ENCODE measurements around the gene RPS2.
"Not testable (repeated sequence)": the region's sequence is repeated elsewhere in the genome, so short reads cannot be mapped to it uniquely, and the experiment has no call there.

The RPS2 gene

GRCh38 chr16:1941162-1942046 lies 23.2 kb downstream of the RPS2 start:
- DNase-seq, result no peak

- DNase-seq, result no peak
Observed at GRCh38 chr16:1940273-1941161, 24.1 kb downstream of the RPS2 start.

- DNase-seq, result not testable (repeated sequence)
Observed at GRCh38 chr16:1939833-1940232, 24.8 kb downstream of the RPS2 start.

GRCh38 chr16:1938910-1939309 lies 25.7 kb downstream of the RPS2 start:
- no peak for DNase-seq

- no peak for DNase-seq
Observed at GRCh38 chr16:1938316-1938715, 26.3 kb downstream of the RPS2 start.

- no peak for DNase-seq
Observed at GRCh38 chr16:1936945-1937479, 27.6 kb downstream of the RPS2 start.

GRCh38 chr16:1933097-1933661 lies 31.4 kb downstream of the RPS2 start:
- DNase-seq, result no peak

- DNase-seq, result no peak
Observed at GRCh38 chr16:1932050-1933028, 32.3 kb downstream of the RPS2 start.

GRCh38 chr16:1930338-1930720 lies 34.3 kb downstream of the RPS2 start:
- DNase-seq, result no peak

- DNase-seq, result peak; percentile 88
Observed at GRCh38 chr16:1929578-1930337, 34.9 kb downstream of the RPS2 start.

- DNase-seq, result no peak
Observed at GRCh38 chr16:1929105-1929504, 35.5 kb downstream of the RPS2 start.

GRCh38 chr16:1926271-1926670 lies 38.4 kb downstream of the RPS2 start:
- DNase-seq, result no peak

- DNase-seq, result no peak
Observed at GRCh38 chr16:1924095-1924494, 40.5 kb downstream of the RPS2 start.

- no peak for DNase-seq
Observed at GRCh38 chr16:1923299-1924034, 41.2 kb downstream of the RPS2 start.

- DNase-seq, result no peak
Observed at GRCh38 chr16:1922357-1922756, 42.3 kb downstream of the RPS2 start.

- no peak for DNase-seq
Observed at GRCh38 chr16:1920727-1921171, 43.9 kb downstream of the RPS2 start.

GRCh38 chr16:1920122-1920521 lies 44.5 kb downstream of the RPS2 start:
- not testable (repeated sequence) for DNase-seq

GRCh38 chr16:1919327-1919998 lies 45.2 kb downstream of the RPS2 start:
- no peak for DNase-seq
